IMR-90 (cell line): ENCODE results near the gene COL23A1.

ENCODE experiments used
- CEBPB ChIP-seq: IDR thresholded peaks from 2 replicates; pipeline ENCODE4 v1.6.1; 2012; ENCODE audit warnings: low read depth, low read length, improper control_type of control experiment
- CHD1 ChIP-seq: IDR thresholded peaks from 2 replicates; pipeline ENCODE4 v1.6.1; 2012; ENCODE audit warnings: low read depth, low read length, improper control_type of control experiment
- FOS ChIP-seq: fragments of 150-350 bp; IDR thresholded peaks from 2 replicates; pipeline ENCODE4 v1.6.1; 2016; ENCODE audit warnings: low read depth, low read length
- MAFK ChIP-seq: IDR thresholded peaks from 2 replicates; pipeline ENCODE4 v1.6.1; 2012; ENCODE audit warnings: low read depth, low read length, improper control_type of control experiment
- MXI1 ChIP-seq: IDR thresholded peaks from 2 replicates; pipeline ENCODE4 v1.6.1; 2012; ENCODE audit warnings: low read depth, mild to moderate bottlenecking, low read length, moderate library complexity, borderline replicate concordance
- NFE2L2 ChIP-seq: fragments of 150-350 bp; IDR thresholded peaks from 2 replicates; pipeline ENCODE4 v1.6.1; 2016; ENCODE audit warnings: low read depth, mild to moderate bottlenecking, low read length
- POLR2A ChIP-seq: IDR thresholded peaks from 2 replicates; pipeline ENCODE4 v1.6.1; 2012; ENCODE audit warnings: mild to moderate bottlenecking, low read depth, low read length
- RAD21 ChIP-seq: IDR thresholded peaks from 2 replicates; pipeline ENCODE4 v1.6.1; 2012; ENCODE audit warnings: low read length, improper control_type of control experiment
- RCOR1 ChIP-seq: IDR thresholded peaks from 2 replicates; pipeline ENCODE4 v1.6.1; 2012; ENCODE audit warnings: mild to moderate bottlenecking, low read length, improper control_type of control experiment; ENCODE audit not compliant: insufficient replicate concordance
- RFX5 ChIP-seq: IDR thresholded peaks from 2 replicates; pipeline ENCODE4 v1.8.0; 2012; ENCODE audit warnings: low read depth, mild to moderate bottlenecking, low read length, moderate library complexity
- SMC3 ChIP-seq: fragments of 150-350 bp; IDR thresholded peaks from 2 replicates; pipeline ENCODE4 v1.6.1; 2016; ENCODE audit warnings: low read depth, mild to moderate bottlenecking, antibody characterized with exemption, low read length, moderate library complexity
- TF ChIP-seq, protein P1 (sequence below): conservative IDR thresholded peaks from 2 replicates; pipeline ENCODE4 v1.5.1; 2012; ENCODE audit warnings: mild to moderate bottlenecking, low read depth, low read length, improper control_type of control experiment
- TF ChIP-seq, protein P2 (sequence below): fragments of 150-350 bp; IDR thresholded peaks from 2 replicates; pipeline ENCODE4 v1.6.1; 2017; ENCODE audit warnings: mild to moderate bottlenecking, antibody characterized with exemption, low read length, low read depth

DNA sequence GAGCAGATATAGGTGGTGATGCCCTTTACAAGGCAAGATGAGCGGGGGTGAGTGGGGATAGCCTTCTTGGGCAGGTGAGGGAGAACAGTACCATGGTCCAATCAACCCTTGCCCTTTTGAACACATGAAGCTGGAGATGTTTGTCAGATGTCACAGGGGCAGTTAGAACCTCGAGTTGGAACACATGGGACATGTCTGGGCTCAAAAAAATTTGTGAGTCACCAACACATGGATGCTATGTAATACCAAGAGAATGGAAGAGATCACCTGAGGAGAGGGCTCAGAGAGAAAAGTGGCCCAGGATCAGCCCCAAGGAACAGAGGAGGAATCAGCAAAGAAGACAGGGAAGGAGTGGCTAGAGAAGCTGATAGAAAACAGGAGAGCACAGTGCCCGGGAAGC is 362.3 kb downstream of the COL23A1 start:
- TF ChIP-seq, protein P1, sequence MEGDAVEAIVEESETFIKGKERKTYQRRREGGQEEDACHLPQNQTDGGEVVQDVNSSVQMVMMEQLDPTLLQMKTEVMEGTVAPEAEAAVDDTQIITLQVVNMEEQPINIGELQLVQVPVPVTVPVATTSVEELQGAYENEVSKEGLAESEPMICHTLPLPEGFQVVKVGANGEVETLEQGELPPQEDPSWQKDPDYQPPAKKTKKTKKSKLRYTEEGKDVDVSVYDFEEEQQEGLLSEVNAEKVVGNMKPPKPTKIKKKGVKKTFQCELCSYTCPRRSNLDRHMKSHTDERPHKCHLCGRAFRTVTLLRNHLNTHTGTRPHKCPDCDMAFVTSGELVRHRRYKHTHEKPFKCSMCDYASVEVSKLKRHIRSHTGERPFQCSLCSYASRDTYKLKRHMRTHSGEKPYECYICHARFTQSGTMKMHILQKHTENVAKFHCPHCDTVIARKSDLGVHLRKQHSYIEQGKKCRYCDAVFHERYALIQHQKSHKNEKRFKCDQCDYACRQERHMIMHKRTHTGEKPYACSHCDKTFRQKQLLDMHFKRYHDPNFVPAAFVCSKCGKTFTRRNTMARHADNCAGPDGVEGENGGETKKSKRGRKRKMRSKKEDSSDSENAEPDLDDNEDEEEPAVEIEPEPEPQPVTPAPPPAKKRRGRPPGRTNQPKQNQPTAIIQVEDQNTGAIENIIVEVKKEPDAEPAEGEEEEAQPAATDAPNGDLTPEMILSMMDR: no peak
- TF ChIP-seq POLR2A (no peak), MAFK (no peak), RCOR1 (no peak), CEBPB (no peak), RFX5 (no peak), FOS (no peak), CHD1 (no peak), MXI1 (no peak), NFE2L2 (no peak), RAD21 (no peak), SMC3 (no peak)
- TF ChIP-seq, protein P2, sequence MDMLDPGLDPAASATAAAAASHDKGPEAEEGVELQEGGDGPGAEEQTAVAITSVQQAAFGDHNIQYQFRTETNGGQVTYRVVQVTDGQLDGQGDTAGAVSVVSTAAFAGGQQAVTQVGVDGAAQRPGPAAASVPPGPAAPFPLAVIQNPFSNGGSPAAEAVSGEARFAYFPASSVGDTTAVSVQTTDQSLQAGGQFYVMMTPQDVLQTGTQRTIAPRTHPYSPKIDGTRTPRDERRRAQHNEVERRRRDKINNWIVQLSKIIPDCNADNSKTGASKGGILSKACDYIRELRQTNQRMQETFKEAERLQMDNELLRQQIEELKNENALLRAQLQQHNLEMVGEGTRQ: no peak
